ENCODE measurements around the gene C17orf75. TPM values are rescaled to one million over a fixed set of nuclear protein-coding genes. Genes with fewer than 3 reads are reported as not detected.

C17orf75 gene
- total and polyA plus RNA-seq, 2 donors (not counting 1 experiment from before 2014, with no cell fraction given), result 11.3 to 24.5 TPM

- Histone ChIP-seq H3K27ac (ENCODE audit: low read length in 2 of 2) (no peak overlapping the region), H4K20me1 (ENCODE audit: control insufficient read depth, insufficient read depth, low read length, poor library complexity, severe bottlenecking) (no peaks in the 10 kb centered on the region), H3K9me3 (ENCODE audit: control extremely low read depth in 1 of 3, control insufficient read depth in 2 of 3, insufficient read depth in 1 of 3, low read length in 2 of 3) (no peaks in the 10 kb centered on the region), H3K79me2 (ENCODE audit: control insufficient read depth, insufficient read depth, low read length) (no peaks in the 10 kb centered on the region), H3K4me1 (ENCODE audit: control insufficient read depth in 2 of 2, insufficient read depth in 2 of 2, low read length in 2 of 2) (peaks cover 3 to 12% of the 10 kb centered on the region in 2 donors), H3K4me2 (replicated peaks; ENCODE audit: low read depth, low read length, poor library complexity, severe bottlenecking) (no peak overlapping the region), H3K36me3 (replicated peaks in 1 of 2; ENCODE audit: control extremely low read depth in 1 of 2, control insufficient read depth in 1 of 2, extremely low read depth in 1 of 2, insufficient read depth in 2 of 2, low read length in 1 of 2) (no peaks in the 10 kb centered on the region), H3K9ac (ENCODE audit: low read length) (no peak overlapping the region), H3K27me3 (replicated peaks in 1 of 4; ENCODE audit: control extremely low read depth in 1 of 4, control insufficient read depth in 3 of 4, insufficient read depth in 4 of 4, low read length in 3 of 4) (peaks cover 0 to 17% (median 9%) of the 10 kb centered on the region in 4 experiments), H2AFZ (ENCODE audit: insufficient read depth, low read depth, low read length, poor library complexity, severe bottlenecking) (no peak overlapping the region), H3K4me3 (ENCODE audit: control extremely low read depth in 1 of 5, extremely low read depth in 1 of 5, insufficient read depth in 1 of 5, low read depth in 2 of 5, low read length in 4 of 5) (no peak overlapping the region)
- Mint-ChIP-seq H3K27ac (no peak overlapping the region), H3K4me3 (no peak overlapping the region), H3K4me1 (peaks cover 16% of the 10 kb centered on the region), H3K27me3 (peaks cover 38% of the 10 kb centered on the region), H3K9me3 (ENCODE audit: insufficient read depth) (no peaks in the 10 kb centered on the region)
- intact Hi-C loops (cut with micrococcal nuclease), result no loop called here
- no peak for TF ChIP-seq EZH2 (IDR thresholded peaks at IDR 0.05; ENCODE audit: borderline replicate concordance, insufficient read depth, low read depth, low read length, poor library complexity, severe bottlenecking)
- no peak for TF ChIP-seq CTCF (IDR thresholded peaks at IDR 0.05)
- ATAC-seq (ENCODE audit: low read depth) (no peak), DNase-seq (no peak)
- ChIA-PET CTCF (interaction anchor here (1.4 kb wide), 1 partner anchor 26 kb away, joined by 3 read pairs; no protein-coding TSS in a partner anchor), POLR2A (no interaction called here)
- WGBS (ENCODE audit: insufficient coverage), result 98% methylated on average over 9 of the region's 9 CpGs
These were observed 52.4 kb downstream of the C17orf75 start for GRCh38 chr17:32289471-32290070.

GRCh38 chr17:32288615-32289014 is 53.4 kb downstream of the C17orf75 start:
- TF ChIP-seq EZH2 (IDR thresholded peaks at IDR 0.05; ENCODE audit: borderline replicate concordance, insufficient read depth, low read depth, low read length, poor library complexity, severe bottlenecking) (no peak), CTCF (IDR thresholded peaks at IDR 0.05) (no peak)
- POLR2A ChIA-PET, result no interaction called here

More at GRCh38 chr17:32288615-32289014, 53.4 kb downstream of the C17orf75 start:
- Histone ChIP-seq H3K4me2 (replicated peaks; ENCODE audit: low read depth, low read length, poor library complexity, severe bottlenecking) (no peak overlapping the region), H3K36me3 (replicated peaks in 1 of 2; ENCODE audit: control extremely low read depth in 1 of 2, control insufficient read depth in 1 of 2, extremely low read depth in 1 of 2, insufficient read depth in 2 of 2, low read length in 1 of 2) (no peaks in the 10 kb centered on the region), H3K9ac (ENCODE audit: low read length) (no peak overlapping the region), H4K20me1 (ENCODE audit: control insufficient read depth, insufficient read depth, low read length, poor library complexity, severe bottlenecking) (no peaks in the 10 kb centered on the region), H3K27ac (ENCODE audit: low read length in 2 of 2) (no peak overlapping the region), H3K9me3 (ENCODE audit: control extremely low read depth in 1 of 3, control insufficient read depth in 2 of 3, insufficient read depth in 1 of 3, low read length in 2 of 3) (no peaks in the 10 kb centered on the region), H3K79me2 (ENCODE audit: control insufficient read depth, insufficient read depth, low read length) (no peaks in the 10 kb centered on the region), H3K4me3 (ENCODE audit: control extremely low read depth in 1 of 5, extremely low read depth in 1 of 5, insufficient read depth in 1 of 5, low read depth in 2 of 5, low read length in 4 of 5) (no peak overlapping the region), H2AFZ (ENCODE audit: insufficient read depth, low read depth, low read length, poor library complexity, severe bottlenecking) (no peak overlapping the region), H3K27me3 (replicated peaks in 1 of 4; ENCODE audit: control extremely low read depth in 1 of 4, control insufficient read depth in 3 of 4, insufficient read depth in 4 of 4, low read length in 3 of 4) (peaks cover 0 to 25% (median 9%) of the 10 kb centered on the region in 4 experiments), H3K4me1 (ENCODE audit: control insufficient read depth in 2 of 2, insufficient read depth in 2 of 2, low read length in 2 of 2) (peaks cover 11 to 21% of the 10 kb centered on the region in 2 donors)
- H3K9me3 Mint-ChIP-seq (ENCODE audit: insufficient read depth), result no peaks in the 10 kb centered on the region
- ATAC-seq (ENCODE audit: low read depth) (no peak), DNase-seq (no peak)
- no peak overlapping the region for H3K27ac Mint-ChIP-seq
- intact Hi-C loops (cut with micrococcal nuclease), result no loop called here
- H3K4me3 Mint-ChIP-seq, result no peak overlapping the region
- peaks cover 23% of the 10 kb centered on the region for H3K4me1 Mint-ChIP-seq
- H3K27me3 Mint-ChIP-seq, result peaks cover 45% of the 10 kb centered on the region
- 15% methylated on average over 6 of the region's 11 CpGs for whole genome bisulfite sequencing (ENCODE audit: insufficient coverage)
- CTCF ChIA-PET, result no interaction called here
